Activated CD4-positive, alpha-beta T cell treated with anti-CD3 and anti-CD28 coated beads, Interleukin-2, amount 50 U/mL, for 1 hour (primary cell): ENCODE results near the gene PKNOX2.

Experiments
- DNase-seq: peaks from one replicate; pipeline ENCODE4 v3.0.0-alpha.2; 2020

Gene PKNOX2

DNA sequence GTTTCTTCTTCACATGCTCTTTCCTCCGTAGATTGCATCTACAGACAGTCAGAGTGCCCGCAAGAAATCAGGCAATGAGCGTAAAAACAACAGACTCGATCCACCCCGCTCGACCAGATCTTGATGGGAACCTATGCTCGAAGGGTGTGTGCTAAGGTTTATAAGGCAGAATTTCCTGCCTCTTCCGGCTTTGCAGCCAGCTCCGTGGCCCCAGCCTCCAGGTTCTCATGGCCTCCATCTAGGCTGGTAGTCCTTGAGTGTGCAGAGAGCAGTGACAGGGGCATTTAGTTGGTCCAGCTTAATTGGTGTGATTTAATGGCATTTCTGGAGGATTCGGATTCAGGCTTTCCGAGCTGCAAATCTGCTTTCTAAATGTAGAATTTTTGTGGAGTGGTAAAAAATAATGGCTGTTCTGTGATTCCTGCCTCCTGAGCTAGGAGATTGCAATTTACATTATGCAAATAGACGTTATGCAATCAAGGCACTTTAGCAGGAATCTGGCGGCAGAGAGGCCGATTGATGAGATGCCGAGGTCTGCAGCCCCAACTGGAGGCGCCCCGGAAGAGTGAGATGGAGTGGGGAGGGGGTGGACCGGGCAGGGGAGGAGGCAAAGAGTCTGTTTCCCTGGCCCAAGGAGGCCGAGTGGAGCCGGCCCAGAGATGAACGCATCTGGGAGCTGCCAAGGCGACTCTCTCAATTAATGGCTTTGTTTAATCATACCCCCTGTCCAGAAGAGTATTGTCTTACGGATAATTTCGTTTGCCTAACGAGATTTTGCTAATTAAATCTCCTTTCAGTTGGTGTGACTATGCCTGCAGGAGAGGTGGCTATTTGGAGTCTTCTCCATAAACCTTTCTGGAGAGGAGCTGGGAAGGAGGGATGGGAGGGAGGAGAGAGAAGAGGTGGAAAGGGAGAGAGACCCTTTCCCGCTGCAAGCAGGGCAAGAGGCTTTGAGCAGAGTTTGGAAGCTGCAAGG, 75.3 kb downstream of the PKNOX2 start:
- DNase-seq: no peak

DNA sequence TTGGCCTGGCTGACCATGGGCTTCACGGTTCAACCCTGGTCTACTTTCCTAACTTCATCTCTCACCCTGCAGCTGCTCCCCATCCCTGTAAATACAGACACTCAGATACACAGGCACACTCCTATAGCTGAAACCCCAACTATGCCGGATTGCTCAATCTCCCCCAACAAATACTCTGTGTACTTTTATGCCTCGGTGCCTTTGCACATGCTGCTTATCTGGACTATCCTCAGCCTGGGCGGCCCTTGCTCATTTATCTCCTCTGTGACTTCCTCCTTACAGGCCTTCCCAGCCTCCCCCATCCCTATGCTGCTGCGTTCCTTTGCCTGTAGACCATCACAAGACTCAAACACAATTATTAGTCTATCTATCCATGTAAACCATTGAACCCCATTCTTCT, 76.6 kb downstream of the PKNOX2 start:
- no peak for DNase-seq

DNA sequence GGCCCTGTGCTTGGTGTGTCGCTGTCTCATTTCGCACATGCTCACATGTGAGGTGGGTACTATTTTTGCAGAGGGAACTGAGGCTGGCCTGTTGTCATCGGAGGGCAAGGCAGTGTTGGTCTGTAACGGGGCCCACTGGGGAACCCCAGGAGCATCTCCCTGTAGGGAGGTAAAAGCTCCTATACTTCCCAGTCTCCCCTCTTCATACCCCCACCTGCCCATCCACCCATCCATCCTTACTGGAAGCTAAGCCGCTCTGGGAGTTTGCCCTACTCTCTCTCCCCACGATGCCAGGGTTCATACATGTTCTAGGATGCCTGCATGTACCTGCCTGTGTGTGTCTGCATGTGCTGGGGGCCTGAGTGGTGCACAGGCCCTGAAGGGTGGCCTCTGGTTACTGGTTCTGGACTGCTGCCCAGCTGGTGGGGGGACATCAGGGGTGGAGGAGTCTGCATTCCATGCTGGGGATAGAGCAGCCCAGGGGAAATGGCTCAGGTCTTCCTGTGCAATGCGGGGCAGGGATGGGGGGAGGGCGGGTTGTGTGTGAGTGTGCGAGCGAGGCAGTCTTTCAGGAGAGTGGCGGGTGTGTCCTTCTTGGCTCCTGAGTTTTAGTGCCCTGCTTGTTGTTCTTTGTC, 77.7 kb downstream of the PKNOX2 start:
- DNase-seq: no peak

DNA sequence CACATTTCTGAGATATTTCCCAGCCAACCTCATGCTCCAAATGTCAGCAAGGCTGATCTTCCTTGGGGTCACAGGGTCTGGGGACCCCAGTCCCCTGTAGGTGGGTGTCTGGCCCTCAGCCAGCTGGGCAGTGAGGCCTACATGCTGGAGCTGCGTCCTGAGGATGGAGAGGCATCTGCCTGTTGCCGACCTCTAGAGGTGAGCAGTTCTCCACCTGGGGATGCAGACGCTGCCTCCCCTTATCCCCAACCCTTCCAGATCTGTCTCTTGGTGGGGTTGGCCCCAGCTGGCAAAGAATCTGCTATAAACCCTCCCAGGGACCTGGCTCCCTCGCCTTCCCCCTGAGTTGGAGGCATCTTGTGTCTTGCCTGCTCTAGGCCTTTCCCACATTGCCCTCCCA, 79.6 kb downstream of the PKNOX2 start:
- DNase-seq: no peak

DNA sequence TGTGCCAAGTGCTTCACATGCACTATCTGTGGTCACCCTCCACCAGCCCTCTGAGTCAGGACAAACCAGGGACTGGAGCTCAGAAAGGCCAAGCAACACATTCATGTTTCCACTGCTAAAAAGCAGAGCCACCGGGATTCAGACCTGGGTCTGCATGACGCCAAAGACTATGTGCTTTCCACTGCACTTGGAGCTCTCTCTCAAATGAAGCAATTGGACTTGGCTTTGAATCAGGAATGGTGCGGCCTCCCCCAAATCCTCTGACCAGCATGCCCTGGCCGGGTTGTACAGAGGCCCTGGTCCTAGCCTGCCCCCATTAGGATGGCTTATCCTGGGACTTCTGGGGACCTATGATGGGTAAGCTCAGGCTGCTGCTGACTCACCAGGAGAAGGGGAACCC, 80.7 kb downstream of the PKNOX2 start:
- no peak for DNase-seq

DNA sequence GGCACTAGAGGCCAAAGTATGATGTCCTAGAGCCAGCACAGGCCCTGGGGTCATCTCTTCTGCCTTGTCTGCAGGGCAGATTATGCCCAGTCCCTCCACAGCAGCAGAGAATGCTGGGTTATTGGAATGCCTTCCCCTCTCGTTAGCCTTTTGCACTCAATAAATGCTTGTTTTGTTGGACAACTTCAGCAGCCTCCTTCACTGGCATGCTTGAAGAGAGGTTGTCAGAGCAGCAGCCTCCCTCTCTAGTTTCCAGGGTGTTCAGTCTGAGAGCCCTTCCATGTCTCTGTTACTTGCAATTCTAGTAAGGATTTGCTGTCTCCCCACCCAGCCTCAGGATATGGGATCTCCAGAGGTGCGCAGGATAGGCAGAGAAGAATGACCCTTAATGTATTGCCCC, 82.9 kb downstream of the PKNOX2 start:
- DNase-seq: no peak

DNA sequence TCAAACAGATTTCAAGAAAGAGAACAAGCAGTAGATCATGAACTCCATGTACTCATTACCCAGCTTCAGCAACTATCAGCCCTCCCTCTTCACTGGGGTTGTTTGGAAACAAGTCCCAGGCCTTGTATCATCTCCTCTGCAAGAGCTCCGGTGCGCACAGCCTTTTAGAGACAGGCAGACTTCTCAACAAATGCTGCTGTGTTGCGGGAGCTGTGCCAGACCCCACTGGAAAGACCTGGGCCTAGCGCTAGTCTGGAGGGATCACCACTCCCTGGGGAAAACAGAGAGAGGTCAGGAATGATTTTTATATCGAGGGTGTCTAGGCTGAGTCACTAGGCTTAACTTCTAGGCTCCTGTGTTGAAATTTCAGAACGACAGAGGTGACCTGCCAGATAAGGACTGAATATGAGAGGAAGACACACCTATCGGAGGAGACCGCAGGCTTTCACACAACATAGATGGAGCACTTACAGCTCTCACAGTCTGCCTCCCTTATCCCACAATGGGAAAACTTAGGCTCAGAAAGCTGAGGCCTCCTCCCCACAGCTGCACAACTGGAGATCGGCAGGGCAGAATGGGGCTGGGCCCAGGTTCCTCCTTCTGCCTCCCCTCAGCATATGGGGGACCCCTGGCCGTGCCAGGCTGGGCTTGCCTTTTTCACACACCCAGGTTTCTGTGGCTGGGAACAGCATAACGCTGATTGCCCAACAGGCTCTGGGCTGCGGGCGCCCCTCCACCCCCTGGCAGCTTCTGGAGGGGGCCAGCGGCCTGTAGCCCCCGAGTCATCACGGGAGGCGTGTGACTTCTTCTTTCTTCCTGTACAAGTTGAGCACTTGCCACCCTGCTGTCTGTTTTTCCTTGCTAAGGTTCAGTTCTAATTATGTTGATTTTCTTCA, 86.0 kb downstream of the PKNOX2 start:
- no peak for DNase-seq

DNA sequence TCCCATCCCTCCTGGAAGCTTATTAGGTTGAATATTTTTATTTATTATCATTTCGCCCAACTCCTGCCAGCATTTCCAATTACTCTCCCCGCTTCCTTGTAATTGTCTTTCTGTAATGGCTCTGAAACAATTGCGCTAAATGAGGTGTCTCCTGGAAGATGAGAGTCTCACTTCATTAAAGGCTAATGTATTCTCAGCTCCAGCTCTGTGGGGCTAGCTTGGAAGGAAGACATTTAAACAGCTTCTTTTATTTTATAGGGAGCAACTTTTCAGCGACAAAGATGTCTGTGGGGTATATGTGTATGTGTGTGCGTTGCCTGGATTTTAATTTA, 86.6 kb downstream of the PKNOX2 start:
- DNase-seq: no peak

DNA sequence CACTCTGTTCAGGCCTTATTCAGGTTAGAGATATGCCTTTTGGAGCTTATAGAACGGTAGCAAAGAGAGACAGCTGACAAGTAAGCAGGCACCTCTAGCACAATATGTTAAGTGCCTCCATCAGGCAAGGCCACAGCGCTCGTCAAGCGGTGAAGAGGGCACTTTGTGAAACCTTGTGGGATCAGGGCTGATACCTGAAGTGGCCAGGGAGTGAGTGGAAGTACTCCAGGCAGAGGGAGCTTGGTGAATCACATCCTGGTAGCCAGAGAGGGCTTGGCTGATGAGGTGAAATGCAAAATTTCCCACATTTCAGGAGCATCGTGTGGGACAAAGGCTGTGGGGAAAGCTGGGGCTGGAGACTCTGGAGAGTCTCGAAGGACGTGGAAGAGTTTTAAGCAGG, 87.4 kb downstream of the PKNOX2 start:
- no peak for DNase-seq

DNA sequence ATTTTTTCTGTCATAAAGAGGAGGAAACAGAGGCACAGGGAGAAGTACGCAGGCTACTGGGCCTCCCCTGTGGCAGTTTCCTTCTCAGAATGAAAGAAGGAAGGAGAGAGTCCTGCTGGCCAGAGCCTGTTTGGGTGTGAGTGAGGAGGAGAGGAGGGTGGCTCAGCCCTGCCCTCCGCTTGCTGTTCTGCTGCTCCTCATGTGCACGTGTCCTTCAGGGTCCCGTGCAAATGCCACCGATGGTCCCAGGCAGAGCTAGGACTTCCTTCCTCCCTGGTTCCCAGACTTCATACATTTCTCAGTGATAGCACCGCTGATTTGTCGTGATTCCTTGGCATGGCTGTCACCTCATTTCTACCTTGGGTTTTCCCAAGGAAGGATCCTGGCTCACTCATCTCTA, 88.7 kb downstream of the PKNOX2 start:
- DNase-seq: no peak

DNA sequence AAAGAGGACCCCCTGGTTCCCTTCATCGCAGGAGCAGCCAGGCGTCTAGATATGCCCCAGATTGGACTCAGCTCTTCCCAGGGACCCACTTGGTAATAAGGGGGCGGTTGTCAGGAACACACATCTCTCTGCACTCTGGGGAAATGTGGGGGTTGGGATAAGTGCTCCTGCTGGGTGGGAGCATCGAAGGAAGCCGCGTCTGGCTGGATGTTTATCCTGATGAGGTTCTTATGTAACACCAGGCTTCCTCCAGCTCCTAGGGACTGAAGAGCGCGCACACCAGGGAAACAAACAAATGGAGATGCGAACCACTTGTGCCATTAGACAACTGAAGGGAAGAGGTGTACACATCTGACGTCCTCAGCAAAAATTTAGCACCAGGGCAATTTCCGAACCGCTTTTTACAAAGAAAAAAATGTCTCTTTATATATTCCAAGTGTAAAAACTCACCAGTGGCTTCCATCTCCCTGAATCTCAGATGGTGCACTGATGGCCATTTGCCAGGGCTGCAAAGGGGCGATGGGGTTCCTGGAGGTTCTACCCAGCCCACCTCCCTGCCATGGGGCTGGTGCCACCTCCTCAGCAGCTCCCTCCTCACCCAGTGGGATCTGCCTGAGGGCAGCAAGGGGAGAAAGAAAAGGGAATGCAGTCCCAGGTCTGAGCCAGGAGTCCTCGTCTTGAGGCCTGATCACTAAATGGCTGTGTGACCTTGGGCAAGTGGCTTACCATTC, 89.4 kb downstream of the PKNOX2 start:
- DNase-seq: no peak

DNA sequence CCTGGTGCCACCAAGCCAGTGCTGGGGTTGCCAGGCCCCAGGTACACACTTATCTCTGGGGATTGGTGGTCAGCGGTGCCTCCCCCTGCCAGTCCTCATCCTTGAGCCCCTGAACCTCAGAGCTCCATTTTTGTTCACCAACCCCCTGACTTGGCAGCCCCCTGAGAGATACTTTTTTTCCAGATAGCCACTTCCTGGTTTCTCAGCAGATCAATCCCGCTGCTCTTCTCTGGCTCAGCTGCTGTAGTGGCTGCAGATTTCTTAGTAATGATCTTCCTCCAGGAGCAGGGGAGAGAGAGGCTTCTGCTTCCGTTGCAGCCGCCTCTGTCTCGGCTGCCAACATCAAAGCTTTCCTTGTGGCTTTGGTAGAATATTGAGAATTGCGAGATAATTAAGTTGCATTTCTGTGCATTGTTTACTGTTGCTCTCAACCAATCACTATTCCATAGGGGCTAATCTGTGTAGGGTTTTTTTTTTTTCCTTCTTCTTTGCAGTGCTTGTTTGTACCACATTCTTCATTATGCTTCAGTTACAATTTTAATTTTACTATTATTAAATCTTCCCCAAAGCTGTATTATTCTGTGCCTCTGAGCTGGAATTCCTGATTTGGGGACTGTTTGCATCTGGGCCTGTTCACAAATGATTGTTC, 92.1 kb downstream of the PKNOX2 start:
- DNase-seq: no peak

DNA sequence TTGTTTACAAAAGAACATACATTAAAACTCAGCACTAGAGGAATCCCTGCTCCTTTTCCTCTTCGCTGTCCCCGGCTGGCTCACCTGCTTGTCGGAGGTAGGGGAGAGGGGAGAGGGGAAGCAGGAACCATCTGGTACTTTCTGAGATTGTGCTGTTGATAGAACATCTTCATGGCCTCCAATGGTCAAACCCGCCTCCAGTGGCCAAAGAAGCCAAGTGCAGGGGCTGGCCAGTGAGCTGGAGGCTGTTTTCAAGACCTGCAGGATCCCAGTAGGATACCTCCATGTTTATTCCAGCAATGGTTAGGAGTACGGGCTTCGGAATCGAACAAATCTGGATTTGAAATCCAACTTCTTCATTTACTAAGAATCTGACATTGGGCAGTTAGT, 92.6 kb downstream of the PKNOX2 start:
- no peak for DNase-seq

DNA sequence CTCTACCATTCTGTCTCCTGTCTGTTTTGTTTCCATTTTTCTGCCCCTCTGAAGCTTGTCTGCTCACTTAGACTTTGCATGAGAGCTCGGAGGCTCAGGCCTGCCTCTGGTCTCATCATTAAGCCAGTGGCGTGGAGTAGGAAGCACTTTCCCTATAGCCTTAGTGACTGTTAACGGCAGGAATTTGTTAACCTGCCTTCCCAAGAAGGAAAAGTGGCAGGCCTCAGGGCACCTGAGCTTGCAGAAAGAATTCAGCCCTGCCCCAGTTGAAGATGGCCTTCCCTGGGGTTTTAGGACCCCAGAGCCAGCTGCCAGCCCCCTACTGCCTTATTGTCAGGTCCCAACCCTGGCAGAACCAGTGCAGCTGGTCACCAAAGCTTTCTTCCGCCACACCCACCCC, 93.2 kb downstream of the PKNOX2 start:
- no peak for DNase-seq

DNA sequence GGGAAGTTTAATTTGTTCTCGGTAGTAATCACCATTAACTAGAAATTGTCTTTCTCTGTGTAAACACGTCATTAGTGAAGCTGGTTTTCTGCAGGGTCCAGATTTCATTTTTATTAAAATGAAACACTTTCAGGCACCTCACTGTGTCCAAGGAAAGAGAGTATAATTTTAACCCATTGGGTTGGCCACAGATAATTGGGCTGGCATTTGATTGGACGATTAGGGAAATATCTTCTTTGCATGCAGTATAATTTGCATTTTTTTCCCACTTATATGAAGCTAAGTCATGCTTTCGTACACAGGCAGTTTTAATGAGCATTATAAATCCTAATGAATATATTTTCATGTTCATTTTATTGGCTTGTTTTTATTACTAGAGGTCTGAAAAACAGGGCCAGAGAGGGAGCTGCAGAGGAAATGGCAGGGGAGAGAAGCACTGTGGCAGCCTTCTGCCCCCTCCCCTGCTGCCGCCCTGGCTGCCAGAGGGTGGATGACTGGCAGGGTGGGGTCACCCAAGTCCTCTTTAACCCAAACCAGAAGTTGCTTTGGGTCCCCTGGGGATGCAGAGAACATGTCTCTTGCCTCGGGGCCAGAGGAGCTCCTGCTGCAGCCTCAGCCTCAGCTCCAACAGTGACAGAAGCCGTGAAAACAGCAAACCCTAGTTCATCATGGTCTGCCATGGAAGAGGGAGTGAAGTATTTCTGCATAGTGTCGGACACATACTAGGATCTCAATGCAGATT, 93.9 kb downstream of the PKNOX2 start:
- no peak for DNase-seq

DNA sequence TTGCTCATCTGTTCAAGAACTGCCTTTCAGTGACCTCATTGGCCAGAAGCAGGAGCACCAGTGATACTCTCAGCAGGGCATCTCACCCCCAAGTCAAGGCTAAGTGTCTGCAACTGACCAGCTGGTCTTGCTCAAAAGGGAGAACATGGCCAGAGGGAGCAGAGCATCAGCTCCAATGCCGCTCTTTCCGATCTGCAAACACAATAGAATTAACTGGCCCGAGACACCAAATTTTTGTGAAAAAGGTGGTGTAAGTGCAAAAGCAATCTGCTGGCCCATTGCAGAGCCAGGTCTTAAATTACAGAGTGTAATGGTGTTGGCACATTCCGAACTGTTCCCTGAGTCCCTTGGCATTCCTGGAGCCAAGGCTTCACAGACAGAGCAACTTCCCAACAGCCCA, 97.0 kb downstream of the PKNOX2 start:
- DNase-seq: no peak

DNA sequence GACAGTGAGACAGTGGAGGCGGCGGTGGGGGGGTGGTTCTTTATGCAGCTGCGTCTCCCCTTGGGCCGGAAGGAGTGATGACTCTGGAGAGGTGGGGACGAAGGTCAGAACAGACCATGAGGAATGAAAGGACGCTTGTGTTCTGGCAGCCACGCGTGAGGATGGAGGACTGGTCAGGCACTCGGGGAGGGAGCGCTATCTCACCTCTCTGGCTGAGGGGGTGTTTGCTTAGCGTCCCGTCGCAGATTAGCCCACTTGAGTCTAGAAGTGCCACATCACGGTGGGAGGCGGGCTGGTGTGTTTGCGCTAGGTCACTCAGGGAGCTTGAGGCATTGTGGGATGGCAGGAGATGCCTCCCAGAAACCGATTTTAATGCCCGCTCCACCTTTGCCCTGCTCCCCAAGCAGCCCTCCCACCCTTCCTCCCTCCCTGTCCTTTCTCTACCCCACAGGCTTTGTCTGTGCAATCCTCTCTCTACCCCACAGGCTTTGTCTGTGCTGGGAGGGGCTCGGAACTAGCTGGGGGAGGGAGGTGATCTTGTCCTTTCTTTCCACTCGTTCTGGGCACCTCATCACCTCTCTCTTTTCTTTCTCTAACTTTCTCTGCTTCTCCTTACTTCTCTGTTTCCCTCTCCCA, 97.8 kb downstream of the PKNOX2 start:
- no peak for DNase-seq

DNA sequence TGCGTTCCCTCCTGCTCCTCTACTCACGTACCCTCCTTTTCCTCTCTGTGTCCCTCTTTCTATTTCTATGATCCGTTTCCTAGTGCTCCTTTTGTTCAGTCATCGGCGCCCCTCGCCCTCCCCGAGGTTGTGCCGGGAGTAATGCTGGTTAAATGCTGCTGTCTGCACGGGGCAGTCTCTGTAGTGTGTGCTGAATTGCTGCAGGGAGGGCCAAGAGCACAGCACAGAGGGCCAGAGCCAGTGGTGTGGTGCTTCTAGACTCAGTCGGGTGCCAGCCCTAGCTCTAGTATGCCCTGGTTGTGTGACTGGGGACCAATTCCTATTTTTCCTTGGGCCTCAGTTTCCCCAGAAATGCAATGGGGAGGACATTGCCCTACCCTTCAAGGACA, 98.3 kb downstream of the PKNOX2 start:
- no peak for DNase-seq

DNA sequence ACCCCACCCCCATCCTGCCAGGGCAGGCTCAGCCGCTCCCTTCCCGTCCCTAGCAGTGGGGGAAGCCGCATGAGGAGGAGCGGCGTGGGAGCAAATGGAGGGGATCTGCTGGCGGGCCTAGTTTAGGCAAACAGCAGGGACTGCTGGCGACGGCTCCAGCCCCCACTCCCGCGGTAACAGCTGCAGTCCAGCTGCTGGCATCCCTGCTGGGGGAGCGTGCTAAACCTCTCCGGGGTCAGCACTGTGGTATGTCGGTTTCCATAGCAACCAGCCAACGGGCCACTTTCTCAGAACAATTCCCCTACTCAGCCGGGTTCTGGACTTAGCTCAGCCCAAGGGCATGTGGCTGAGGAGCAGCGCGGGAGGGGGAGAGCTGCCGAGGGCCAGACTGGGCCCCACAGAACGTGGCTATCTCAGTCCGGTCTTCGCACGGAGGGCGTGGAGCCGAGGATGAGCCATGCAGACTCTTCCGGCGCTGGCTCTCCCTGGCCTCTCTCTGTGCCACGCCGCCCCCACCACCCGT, 98.8 kb downstream of the PKNOX2 start:
- DNase-seq: no peak

DNA sequence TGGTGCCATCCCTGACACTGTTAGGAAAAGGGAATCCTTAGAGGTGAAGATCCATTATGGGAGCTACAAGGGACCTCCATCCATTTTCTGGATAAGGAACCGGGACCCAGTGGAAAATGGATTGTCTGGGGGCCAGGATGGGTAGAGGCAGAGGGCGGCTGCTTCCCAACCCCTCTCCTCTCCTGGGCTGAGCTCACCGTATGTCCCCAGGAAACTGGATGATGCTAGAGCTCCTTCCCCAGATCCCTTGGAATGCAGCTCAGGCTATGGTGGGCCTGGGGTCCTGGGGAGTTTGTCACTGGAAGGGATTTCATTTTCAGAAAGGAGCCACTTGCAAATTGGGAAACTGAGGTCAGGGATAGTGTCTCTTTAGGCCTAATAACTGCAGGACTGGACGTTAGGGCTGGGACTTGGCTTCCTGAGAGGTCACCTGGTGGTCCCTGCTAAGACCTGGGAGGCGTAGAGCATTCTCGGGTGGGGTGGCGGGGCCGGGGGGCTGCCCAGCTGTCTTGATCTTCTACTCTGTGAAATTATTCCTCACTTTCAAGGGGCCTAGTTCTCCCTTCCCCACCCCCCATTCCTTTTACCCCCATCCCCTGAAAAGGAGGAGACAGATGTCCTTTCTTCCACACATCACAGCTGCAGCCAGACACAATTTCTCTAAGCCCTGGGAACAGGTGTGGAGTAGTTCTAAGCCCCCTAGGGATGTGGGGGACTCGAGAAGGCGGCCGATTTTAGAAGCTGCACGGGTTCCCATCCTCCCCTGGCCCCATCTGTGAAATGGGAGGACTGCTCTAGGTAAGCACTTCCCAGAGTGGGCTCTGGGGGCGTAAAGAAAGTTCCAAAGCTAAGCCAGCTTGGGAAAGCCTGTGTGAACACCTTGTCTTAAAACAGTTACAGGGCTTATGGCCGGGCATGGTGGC, 99.8 kb downstream of the PKNOX2 start:
- no peak for DNase-seq
